Measurements from ENCODE around the gene BMPER.

BMPER gene

GRCh38 chr7:34104992-34105391 is 199.7 kb downstream of the BMPER start:
- DNase-seq: no peak

GRCh38 chr7:34107276-34107675 is 201.9 kb downstream of the BMPER start:
- no peak for DNase-seq

GRCh38 chr7:34108165-34108564 is 202.8 kb downstream of the BMPER start:
- no peak for DNase-seq

GRCh38 chr7:34109936-34110780 is 204.8 kb downstream of the BMPER start:
- DNase-seq: no peak

- no peak for DNase-seq
These were observed 205.7 kb downstream of the BMPER start for GRCh38 chr7:34111031-34111430.

- DNase-seq: no peak
These were observed 210.2 kb downstream of the BMPER start for GRCh38 chr7:34115503-34115902.

- no peak for DNase-seq
These were observed 212.2 kb downstream of the BMPER start for GRCh38 chr7:34117573-34117972.

GRCh38 chr7:34121366-34121765 is 216.0 kb downstream of the BMPER start:
- no peak for DNase-seq

GRCh38 chr7:34123316-34123715 is 218.0 kb downstream of the BMPER start:
- DNase-seq: no peak

GRCh38 chr7:34124765-34125164 is 219.4 kb downstream of the BMPER start:
- DNase-seq: no peak

- DNase-seq: no peak
These were observed 223.4 kb downstream of the BMPER start for GRCh38 chr7:34128762-34129161.

- no peak for DNase-seq
These were observed 225.4 kb downstream of the BMPER start for GRCh38 chr7:34130558-34131295.

- no peak for DNase-seq
These were observed 226.0 kb downstream of the BMPER start for GRCh38 chr7:34131371-34131770.

GRCh38 chr7:34133356-34133982 is 228.1 kb downstream of the BMPER start:
- no peak for DNase-seq

GRCh38 chr7:34133983-34134782 is 228.8 kb downstream of the BMPER start:
- DNase-seq: peak; percentile 22

- no peak for DNase-seq
These were observed 230.6 kb downstream of the BMPER start for GRCh38 chr7:34135924-34136323.

- no peak for DNase-seq
These were observed 231.4 kb downstream of the BMPER start for GRCh38 chr7:34136698-34137097.

- no peak for DNase-seq
These were observed 231.8 kb downstream of the BMPER start for GRCh38 chr7:34137176-34137575.

- no peak for DNase-seq
These were observed 233.1 kb downstream of the BMPER start for GRCh38 chr7:34138483-34138882.

GRCh38 chr7:34139086-34139485 is 233.7 kb downstream of the BMPER start:
- no peak for DNase-seq

- no peak for DNase-seq
These were observed 234.7 kb downstream of the BMPER start for GRCh38 chr7:34140066-34140465.

- no peak for DNase-seq
These were observed 238.1 kb downstream of the BMPER start for GRCh38 chr7:34143402-34143801.

GRCh38 chr7:34145603-34146002 is 240.3 kb downstream of the BMPER start:
- no peak for DNase-seq

Data from activated CD4-positive, alpha-beta T cell treated with anti-CD3 and anti-CD28 coated beads, Interleukin-2, Interleukin-6, amounts not matched to agents 100 ng/mL and 50 ng/mL, durations not matched to agents 16 hours and 8 hours (primary cell).